ENCODE results near the gene PAXIP1.
A peak's percentile ranks its signal among the peaks of the same experiment; 100 is the strongest.

PAXIP1 gene

GRCh38 chr7:154914996-154915380, 87.9 kb downstream of the PAXIP1 start:
- no peak for DNase-seq (ENCODE audit: extremely low read depth, low read depth)
- no peak overlapping the region for H3K4me3 ChIP-seq (replicated peaks; ENCODE audit: low read depth, low read length)
- no peak for TF ChIP-seq CTCF (IDR thresholded peaks at IDR 0.05; ENCODE audit: low read depth, low read length, missing control alignments)

- H3K4me3 ChIP-seq (replicated peaks; ENCODE audit: low read depth, low read length), result no peak overlapping the region
- no peak for TF ChIP-seq CTCF (IDR thresholded peaks at IDR 0.05; ENCODE audit: low read depth, low read length, missing control alignments)
- DNase-seq (ENCODE audit: extremely low read depth, low read depth), result no peak
Observed at GRCh38 chr7:154914308-154914995, 88.5 kb downstream of the PAXIP1 start.

GRCh38 chr7:154913638-154914307, 89.2 kb downstream of the PAXIP1 start:
- peak; percentile 92 for TF ChIP-seq CTCF (IDR thresholded peaks at IDR 0.05; ENCODE audit: low read depth, low read length, missing control alignments)
- DNase-seq (ENCODE audit: extremely low read depth, low read depth), result peak; percentile 21
- no peak overlapping the region for H3K4me3 ChIP-seq (replicated peaks; ENCODE audit: low read depth, low read length)

- H3K4me3 ChIP-seq (replicated peaks; ENCODE audit: low read depth, low read length), result no peak overlapping the region
- no peak for TF ChIP-seq CTCF (IDR thresholded peaks at IDR 0.05; ENCODE audit: low read depth, low read length, missing control alignments)
- DNase-seq (ENCODE audit: extremely low read depth, low read depth), result no peak
Observed at GRCh38 chr7:154912871-154913637, 89.9 kb downstream of the PAXIP1 start.

GRCh38 chr7:154911862-154912455, 91.0 kb downstream of the PAXIP1 start:
- H3K4me3 ChIP-seq (replicated peaks; ENCODE audit: low read depth, low read length), result no peak overlapping the region
- no peak for DNase-seq (ENCODE audit: extremely low read depth, low read depth)
- no peak for TF ChIP-seq CTCF (IDR thresholded peaks at IDR 0.05; ENCODE audit: low read depth, low read length, missing control alignments)

- H3K4me3 ChIP-seq (replicated peaks; ENCODE audit: low read depth, low read length), result no peak overlapping the region
- TF ChIP-seq CTCF (IDR thresholded peaks at IDR 0.05; ENCODE audit: low read depth, low read length, missing control alignments), result no peak
- no peak for DNase-seq (ENCODE audit: extremely low read depth, low read depth)
Observed at GRCh38 chr7:154911411-154911810, 91.5 kb downstream of the PAXIP1 start.

Data from HFF-Myc (cell line).